GM12878 (cell line): Measurements from ENCODE around the gene KDF1. TPM values are rescaled to one million over a fixed set of nuclear protein-coding genes. Genes with fewer than 3 reads are reported as not detected.

Source experiments
- ATAC-seq: fragments of 200-7000 bp; cut with Tn5 transposase; 3 replicates; pipeline ENCODE4 v1.9.1; 2020; ENCODE audit warnings: mild to moderate bottlenecking, moderate library complexity
- BruUV-seq: library from RNA; stranded (reverse); fragments of 400-500 nt; replicated peaks from 2 replicates; lab custom pipeline; 2021; lab: Mats Ljungman, UMichigan
- CTCF ChIA-PET: fragments of 300-600 bp; sonication (Branson Sonifier 250); formaldehyde crosslinking; extraction: SDS; loops from one replicate; lab custom pipeline; 2021; ENCODE audit warnings: inconsistent platforms; lab: Yijun Ruan, JAX
- POLR2A ChIA-PET: fragments of 350-600 bp; formaldehyde crosslinking; extraction: SDS; loops from one replicate; lab custom pipeline; 2021; ENCODE audit warnings: inconsistent platforms; lab: Charles Lee
- RAD21 ChIA-PET: fragments of 300-600 bp; sonication (Branson Sonifier 250); formaldehyde crosslinking; loops from one replicate; lab custom pipeline; 2023; ENCODE audit warnings: antibody characterized with exemption; ENCODE audit not compliant: unreplicated experiment; lab: Charles Lee
- SMC1A ChIA-PET: fragments of 300-600 bp; sonication (Branson Sonifier 250); formaldehyde crosslinking; loops from one replicate; lab custom pipeline; 2023; ENCODE audit not compliant: unreplicated experiment, uncharacterized antibody; lab: Charles Lee
- DNase-seq: peaks from one replicate; pipeline ENCODE4 v3.0.0-alpha.2; 2011; ENCODE audit warnings: low read depth, low spot score
- FAIRE-seq: peaks from 3 replicates; lab custom pipeline; 2011; peaks lifted over from hg19 to GRCh38; lab: Jason Lieb, UNC
- H2AFZ ChIP-seq: 2 replicates; pipeline ENCODE4 v1.6.0; 2011; ENCODE audit warnings: low read depth, low read length, control low read depth; ENCODE audit not compliant: control insufficient read depth
- H3K27ac ChIP-seq: 2 replicates; pipeline ENCODE4 v1.5.1; 2011; ENCODE audit warnings: control low read depth; ENCODE audit not compliant: control insufficient read depth, insufficient read depth
- H3K27me3 ChIP-seq, 2 experiments: replicated peaks in 1 of 2; 2 replicates each; pipeline versions ENCODE4 v1.6.0 to v1.6.1; 2011; ENCODE audit warnings: low read length in 1 of 2; ENCODE audit not compliant: control insufficient read depth in 2 of 2, insufficient read depth in 2 of 2
- H3K36me3 ChIP-seq, 2 experiments: 2 replicates each; pipeline ENCODE4 v1.5.1; 2011; ENCODE audit warnings: low read length in 1 of 2; ENCODE audit not compliant: control insufficient read depth in 2 of 2, insufficient read depth in 2 of 2
- H3K4me1 ChIP-seq: 2 replicates; pipeline ENCODE4 v1.6.1; 2011; ENCODE audit warnings: mild to moderate bottlenecking, low read length, moderate library complexity, mixed read lengths; ENCODE audit not compliant: control insufficient read depth, insufficient read depth
- H3K4me2 ChIP-seq: 2 replicates; pipeline ENCODE4 v1.6.0; 2011; ENCODE audit warnings: control low read depth; ENCODE audit not compliant: control insufficient read depth, insufficient read depth
- H3K4me3 ChIP-seq: fragments of 200-600 bp; sonication (generic); 2 replicates; pipeline ENCODE4 v1.5.1; 2016
- H3K79me2 ChIP-seq: 2 replicates; pipeline ENCODE4 v1.6.0; 2011; ENCODE audit warnings: low read length; ENCODE audit not compliant: control insufficient read depth, insufficient read depth
- H3K9ac ChIP-seq: 2 replicates; pipeline ENCODE4 v1.8.0; 2011; ENCODE audit warnings: low read length, control low read depth, mixed read lengths; ENCODE audit not compliant: control insufficient read depth, insufficient read depth
- H3K9me3 ChIP-seq: replicated peaks from 3 replicates; pipeline ENCODE4 v1.5.1; 2011; ENCODE audit warnings: mild to moderate bottlenecking, low read length; ENCODE audit not compliant: control insufficient read depth, insufficient read depth
- H4K20me1 ChIP-seq: 2 replicates; pipeline ENCODE4 v1.6.0; 2011; ENCODE audit not compliant: control insufficient read depth, insufficient read depth
- CHD2 ChIP-seq: IDR thresholded peaks from 2 replicates; pipeline ENCODE4 v1.6.1; 2011; ENCODE audit warnings: low read depth, low read length, improper control_type of control experiment, borderline replicate concordance
- DPF2 ChIP-seq: fragments of 450-650 bp; IDR thresholded peaks from 2 replicates; pipeline ENCODE4 v1.6.1; 2017; ENCODE audit warnings: mild to moderate bottlenecking
- EGR1 ChIP-seq, 2 experiments: IDR thresholded peaks; 1 replicate in 1 of 2; 2 replicates in 1 of 2; pipeline ENCODE4 v1.6.1; 2011 to 2012; ENCODE audit warnings: low read depth in 2 of 2, low read length in 2 of 2, borderline replicate concordance in 1 of 2, mild to moderate bottlenecking in 1 of 2, moderate library complexity in 1 of 2
- GATAD2B ChIP-seq: fragments of 450-650 bp; conservative IDR thresholded peaks from 2 replicates; pipeline ENCODE4 v1.6.1; 2017; ENCODE audit warnings: low read depth, mild to moderate bottlenecking, moderate library complexity
- HDAC6 ChIP-seq: fragments of 200-600 bp; sonication (generic); IDR thresholded peaks from one replicate; pipeline ENCODE4 v1.8.0; 2017; ENCODE audit warnings: antibody characterized with exemption; ENCODE audit not compliant: unreplicated experiment
- IKZF1 ChIP-seq: fragments of 450-650 bp; conservative IDR thresholded peaks from 2 replicates; pipeline ENCODE4 v1.6.1; 2017; ENCODE audit warnings: antibody characterized with exemption, mild to moderate bottlenecking
- KAT2A ChIP-seq: conservative IDR thresholded peaks from 2 replicates; pipeline ENCODE4 v1.6.1; 2011; ENCODE audit warnings: low read depth, low read length; ENCODE audit not compliant: control insufficient read depth
- LARP7 ChIP-seq: fragments of 450-650 bp; IDR thresholded peaks from 2 replicates; pipeline ENCODE4 v1.6.1; 2017; ENCODE audit warnings: mild to moderate bottlenecking
- MTA2 ChIP-seq: fragments of 450-650 bp; IDR thresholded peaks from 2 replicates; pipeline ENCODE4 v1.6.1; 2016; ENCODE audit warnings: low read depth, mild to moderate bottlenecking, moderate library complexity
- NR2F1 ChIP-seq: fragments of 450-650 bp; conservative IDR thresholded peaks from 2 replicates; pipeline ENCODE4 v1.6.1; 2017; ENCODE audit warnings: mild to moderate bottlenecking
- SP1 ChIP-seq: IDR thresholded peaks from one replicate; pipeline ENCODE4 v1.6.1; 2011; ENCODE audit warnings: low read depth, low read length
- SREBF2 ChIP-seq: IDR thresholded peaks from 2 replicates; pipeline ENCODE4 v1.6.1; 2012; ENCODE audit warnings: mild to moderate bottlenecking, low read length
- USF2 ChIP-seq: IDR thresholded peaks from 2 replicates; pipeline ENCODE4 v1.6.1; 2011; ENCODE audit warnings: low read depth, low read length, improper control_type of control experiment, borderline replicate concordance
- WGBS: methylation state at CpG from one replicate; pipeline ENCODE4 v1.1.6; 2016; ENCODE audit warnings: low lambda C conversion rate; ENCODE audit not compliant: insufficient replicate concordance, insufficient coverage; ENCODE audit errors: missing lambda C conversion rate; 5-methylcytosine and 5-hydroxymethylcytosine counted together
- in situ Hi-C: fragments of 300-500 bp; cut with MboI; formaldehyde crosslinking; loops from 9 replicates; pipeline ENCODE4 v1.14.3; 2018; ENCODE audit warnings: mixed read lengths
- intact Hi-C: fragments of 100-400 bp; cut with micrococcal nuclease; formaldehyde crosslinking; loops from one replicate; pipeline ENCODE4 v1.14.2; 2022; ENCODE audit not compliant: unreplicated experiment
- polyA plus RNA-seq, 11 experiments: library from polyadenylated mRNA; depleted of rRNA in 4 of 11; unstranded in 6 of 11; stranded (reverse) in 5 of 11; fragments of >200 nt; fragmentation: Nextera tagmentation in 4 of 11; fragmentation: Illumina TruSeq in 1 of 11; extraction: Ambion mirVana in 4 of 11; extraction: Trizol in 1 of 11; gene quantifications; 1 replicate in 1 of 11; 2 replicates in 10 of 11; pipeline versions ENCODE4 v1.2.1 to v1.2.3, GENCODE V29; 2011 to 2016; ENCODE audit warnings: inconsistent platforms in 2 of 11, missing spikeins in 2 of 11, low read depth in 1 of 11
- total RNA-seq, 4 experiments: library from RNA; depleted of rRNA in 3 of 4; stranded (reverse); fragments of >200 nt in 3 of 4; fragmentation: Illumina TruSeq in 1 of 4; extraction: Trizol in 1 of 4; gene quantifications; 2 replicates each; pipeline versions ENCODE4 v1.2.1 to v1.2.3, GENCODE V29; 2013 to 2021

KDF1 gene
- total and polyA plus RNA-seq, 10 of the 15 experiments (the other 5 are each of a cell fraction or from before 2014, with no cell fraction given): 0.03 to 0.13 (median 0.04) TPM; not detected in 7

- in situ Hi-C loops: no loop called here
- ChIA-PET POLR2A (interaction anchor here (0.6 to 0.9 kb wide), 2 partner anchors 199 to 270 kb away, joined by 3 to 4 read pairs; no protein-coding TSS in a partner anchor), CTCF (interaction anchor here (4.0 to 7.0 kb wide), 2 partner anchors 14 to 102 kb away, joined by 31 to 99 read pairs; no protein-coding TSS in a partner anchor), SMC1A (no interaction called here), RAD21 (interaction anchor here (0.9 kb wide), 1 partner anchor 106 kb away, joined by 3 read pairs; no protein-coding TSS in a partner anchor)
- Histone ChIP-seq H3K27me3 (peaks cover 2 to 13% of the 10 kb centered on the region in 2 experiments), H3K27ac (no peak overlapping the region), H3K4me3 (peak overlapping the region; percentile 58; the same call in 1 of the 2 replicates), H3K79me2 (no peaks in the 10 kb centered on the region), H3K4me1 (peaks cover 5% of the 10 kb centered on the region), H3K36me3 (no peaks in the 10 kb centered on the region), H3K9me3 (no peaks in the 10 kb centered on the region), H4K20me1 (no peaks in the 10 kb centered on the region; the same call in 1 of the 2 replicates), H2AFZ (peak overlapping the region; percentile 19), H3K4me2 (peak overlapping the region; percentile 92; the same call in 1 of the 2 replicates), H3K9ac (no peak overlapping the region)
- 8% methylated on average over 36 of the region's 97 CpGs for WGBS
- no TSS peak for BruUV-seq
- intact Hi-C loops: no loop called here
- ATAC-seq (no peak; the same call in 2 of the 3 replicates), FAIRE-seq (no peak), DNase-seq (no peak)
- TF ChIP-seq SP1 (no peak), CHD2 (no peak), NR2F1 (0 out of 2 replicates have a peak, but pooled peaks have one; percentile 8), DPF2 (0 out of 2 replicates have a peak, but pooled peaks have one; percentile 10), EGR1 (IDR thresholded peaks at IDR 0.05; ENCODE audit: borderline replicate concordance in 1 of 2, low read depth in 2 of 2, low read length in 2 of 2) (0 out of 3 replicates have a peak, but pooled peaks of 1 of the 2 experiments have one; percentile 32), IKZF1 (no peak), HDAC6 (peak; percentile 6), KAT2A (no peak), SREBF2 (no peak), LARP7 (0 out of 2 replicates have a peak, but pooled peaks have one; percentile 60), GATAD2B (0 out of 2 replicates have a peak, but pooled peaks have one; percentile 31), MTA2 (no peak), USF2 (no peak)
Measured at GRCh38 chr1:26994020-26994786, 33.9 kb upstream of the KDF1 start.
